HL-60 (cell line): ENCODE data around the gene LENG9.

Source experiments
- GABPA ChIP-seq: IDR thresholded peaks from 2 replicates; pipeline ENCODE4 v1.6.1; 2012; ENCODE audit warnings: low read depth
- POLR2AphosphoS5 ChIP-seq: IDR thresholded peaks from 2 replicates; pipeline ENCODE4 v1.6.1; 2012; ENCODE audit warnings: low read depth
- REST ChIP-seq: IDR thresholded peaks from 2 replicates; pipeline ENCODE4 v1.6.1; 2012; ENCODE audit warnings: low read depth; ENCODE audit not compliant: insufficient replicate concordance
- SPI1 ChIP-seq: IDR thresholded peaks from 2 replicates; pipeline ENCODE4 v1.6.1; 2012; ENCODE audit warnings: low read depth, mild to moderate bottlenecking, borderline replicate concordance
- TF ChIP-seq, protein P1 (sequence below): IDR thresholded peaks from one replicate; pipeline ENCODE4 v1.5.1; 2011; ENCODE audit warnings: low read length, control low read depth, inconsistent platforms; ENCODE audit not compliant: insufficient read depth

DNA sequence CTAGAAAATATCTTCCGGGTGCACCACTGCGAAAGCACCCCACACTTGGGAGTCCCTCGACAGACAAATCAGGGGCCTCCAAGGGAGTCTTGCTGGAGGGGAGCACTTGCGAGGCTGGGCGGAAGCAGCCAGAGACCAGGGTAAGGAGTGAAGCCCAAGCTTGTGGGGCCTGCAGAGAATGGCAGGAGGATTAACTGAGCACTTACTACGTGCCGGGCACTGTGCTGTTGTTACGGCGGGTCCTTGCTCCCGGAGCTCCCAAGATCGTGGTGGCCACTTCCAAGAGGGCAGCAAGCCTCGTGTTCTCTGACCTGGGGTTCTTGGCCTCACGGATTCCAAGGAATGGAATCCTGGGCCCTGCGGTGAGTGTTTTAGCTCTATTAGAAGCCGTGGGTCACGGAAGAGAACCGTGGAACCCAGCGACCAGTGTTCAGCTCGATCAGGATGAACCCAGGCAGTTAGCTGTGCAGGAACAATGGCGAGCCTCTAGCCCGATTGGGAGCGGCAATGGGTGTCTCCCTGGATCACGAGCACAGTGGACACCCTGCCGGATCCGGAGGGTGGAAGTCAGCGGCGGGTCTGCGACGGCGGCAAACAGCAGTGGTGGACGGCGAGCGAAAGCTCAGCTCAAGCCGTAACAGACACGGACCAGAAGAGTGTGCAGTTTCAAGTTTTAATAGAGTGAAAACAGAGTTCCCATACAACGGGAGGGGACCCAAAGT, 38.8 kb downstream of the LENG9 start:
- TF ChIP-seq POLR2AphosphoS5 (no peak), GABPA (no peak), SPI1 (no peak), REST (no peak)
- TF ChIP-seq, protein P1, sequence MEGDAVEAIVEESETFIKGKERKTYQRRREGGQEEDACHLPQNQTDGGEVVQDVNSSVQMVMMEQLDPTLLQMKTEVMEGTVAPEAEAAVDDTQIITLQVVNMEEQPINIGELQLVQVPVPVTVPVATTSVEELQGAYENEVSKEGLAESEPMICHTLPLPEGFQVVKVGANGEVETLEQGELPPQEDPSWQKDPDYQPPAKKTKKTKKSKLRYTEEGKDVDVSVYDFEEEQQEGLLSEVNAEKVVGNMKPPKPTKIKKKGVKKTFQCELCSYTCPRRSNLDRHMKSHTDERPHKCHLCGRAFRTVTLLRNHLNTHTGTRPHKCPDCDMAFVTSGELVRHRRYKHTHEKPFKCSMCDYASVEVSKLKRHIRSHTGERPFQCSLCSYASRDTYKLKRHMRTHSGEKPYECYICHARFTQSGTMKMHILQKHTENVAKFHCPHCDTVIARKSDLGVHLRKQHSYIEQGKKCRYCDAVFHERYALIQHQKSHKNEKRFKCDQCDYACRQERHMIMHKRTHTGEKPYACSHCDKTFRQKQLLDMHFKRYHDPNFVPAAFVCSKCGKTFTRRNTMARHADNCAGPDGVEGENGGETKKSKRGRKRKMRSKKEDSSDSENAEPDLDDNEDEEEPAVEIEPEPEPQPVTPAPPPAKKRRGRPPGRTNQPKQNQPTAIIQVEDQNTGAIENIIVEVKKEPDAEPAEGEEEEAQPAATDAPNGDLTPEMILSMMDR, result no peak
